Urinary bladder (tissue), 4 donors: Measurements from ENCODE around the gene MT1B. TPM values are rescaled to one million over a fixed set of nuclear protein-coding genes. Genes with fewer than 3 reads are reported as not detected.
"Not testable (repeated sequence)": the region's sequence is repeated elsewhere in the genome, so short reads cannot be mapped to it uniquely, and the experiment has no call there.

Experiments
- DNase-seq: peaks from one replicate; pipeline ENCODE4 v3.0.0-alpha.2; 2015; ENCODE audit errors: extremely low spot score
- H3K27ac ChIP-seq: one replicate; pipeline ENCODE4 v1.5.1; 2013; ENCODE audit warnings: low read depth, mild to moderate bottlenecking, moderate library complexity
- H3K36me3 ChIP-seq: one replicate; pipeline ENCODE4 v1.6.1; 2013; ENCODE audit warnings: mild to moderate bottlenecking, moderate library complexity; ENCODE audit not compliant: insufficient read depth
- H3K4me1 ChIP-seq: one replicate; pipeline ENCODE4 v1.6.1; 2013; ENCODE audit warnings: mild to moderate bottlenecking, moderate library complexity; ENCODE audit not compliant: insufficient read depth
- H3K4me3 ChIP-seq: one replicate; pipeline ENCODE4 v1.5.1; 2013; ENCODE audit warnings: low read depth, low read length
- WGBS: extraction: QIAGEN DNeasy Blood & Tissue Kit; methylation state at CpG from one replicate; pipeline ENCODE4 v1.1.7; 2013; 5-methylcytosine and 5-hydroxymethylcytosine counted together
- polyA plus RNA-seq: library from polyadenylated mRNA; stranded (reverse); fragments of 200-250 nt; gene quantifications from one replicate; pipeline ENCODE4 v1.2.3, GENCODE V29; 2013
- total RNA-seq: library from RNA; depleted of rRNA; stranded (reverse); fragments of >200 nt; gene quantifications from one replicate; pipeline ENCODE4 v1.2.3, GENCODE V29; 2014
- donor health status: healthy with polysubstance abuse.
- donor health status: healthy.

MT1B gene
- total and polyA plus RNA-seq, 2 donors = not detected

GRCh38 chr16:56672171-56672570, 20.5 kb downstream of the MT1B start:
- H3K27ac ChIP-seq, H3K36me3 ChIP-seq, H3K4me3 ChIP-seq, DNase-seq, H3K4me1 ChIP-seq: not testable (repeated sequence)
- 85% methylated on average over 3 of the region's 3 CpGs for WGBS

- no peaks in the 10 kb centered on the region for H3K36me3 ChIP-seq
- WGBS = 82% methylated on average over 11 of the region's 11 CpGs
- H3K4me1 ChIP-seq = no peaks in the 10 kb centered on the region
- no peak for DNase-seq
- no peak overlapping the region for H3K27ac ChIP-seq
- no peak overlapping the region for H3K4me3 ChIP-seq
These were observed 21.3 kb downstream of the MT1B start for GRCh38 chr16:56672761-56673536.

- WGBS = 43% methylated on average over 12 of the region's 12 CpGs
These were observed 22.2 kb downstream of the MT1B start for GRCh38 chr16:56673921-56674320.

GRCh38 chr16:56674570-56674969, 22.9 kb downstream of the MT1B start:
- H3K4me1 ChIP-seq, H3K36me3 ChIP-seq, H3K27ac ChIP-seq, H3K4me3 ChIP-seq, DNase-seq: not testable (repeated sequence)
- 84% methylated on average over 6 of the region's 6 CpGs for WGBS

More at GRCh38 chr16:56673921-56674320, 22.2 kb downstream of the MT1B start:
- Histone ChIP-seq H3K36me3 (no peaks in the 10 kb centered on the region), H3K27ac (no peak overlapping the region), H3K4me3 (no peak overlapping the region), H3K4me1 (no peaks in the 10 kb centered on the region)
- DNase-seq = no peak

- Histone ChIP-seq H3K36me3 (no peaks in the 10 kb centered on the region), H3K4me1 (no peaks in the 10 kb centered on the region), H3K4me3 (no peak overlapping the region), H3K27ac (no peak overlapping the region)
- DNase-seq = no peak
- WGBS = 6% methylated on average over 32 of the region's 32 CpGs
These were observed 24.1 kb downstream of the MT1B start for GRCh38 chr16:56675685-56676210.

GRCh38 chr16:56677474-56677873, 25.8 kb downstream of the MT1B start:
- WGBS = 76% methylated on average over 3 of the region's 3 CpGs
- Histone ChIP-seq H3K27ac (no peak overlapping the region), H3K36me3 (no peaks in the 10 kb centered on the region), H3K4me1 (no peaks in the 10 kb centered on the region), H3K4me3 (no peak overlapping the region)
- no peak for DNase-seq

- 90% methylated on average over 3 of the region's 3 CpGs for WGBS
- Histone ChIP-seq H3K4me3 (no peak overlapping the region), H3K4me1 (no peaks in the 10 kb centered on the region), H3K36me3 (no peaks in the 10 kb centered on the region), H3K27ac (no peak overlapping the region)
- DNase-seq = no peak
These were observed 27.5 kb downstream of the MT1B start for GRCh38 chr16:56679078-56679730.

- Histone ChIP-seq H3K4me1 (no peaks in the 10 kb centered on the region), H3K4me3 (no peak overlapping the region), H3K36me3 (no peaks in the 10 kb centered on the region), H3K27ac (no peak overlapping the region)
- WGBS = 85% methylated on average over 6 of the region's 6 CpGs
- no peak for DNase-seq
These were observed 28.1 kb downstream of the MT1B start for GRCh38 chr16:56679818-56680217.

- Histone ChIP-seq H3K27ac (peak within 1 kb of the TSS; percentile 11), H3K4me1 (no peaks in the 10 kb centered on the region), H3K36me3 (no peaks in the 10 kb centered on the region), H3K4me3 (peak within 1 kb of the TSS; percentile 50)
- DNase-seq = peak; percentile 67
- WGBS = 1% methylated on average over 49 of the region's 49 CpGs
These were observed 30.4 kb downstream of the MT1B start, which contains the start of gene MT1X for GRCh38 chr16:56681939-56682702. TSS of gene MT1X (plus strand) at chr16:56682470. CDS start at chr16:56682541, 71 bp downstream.

- DNase-seq = no peak
- Histone ChIP-seq H3K4me1 (no peaks in the 10 kb centered on the region), H3K27ac (no peak overlapping the region), H3K36me3 (no peaks in the 10 kb centered on the region), H3K4me3 (peak overlapping the region; percentile 50)
- WGBS = 46% methylated on average over 8 of the region's 8 CpGs
These were observed 31.2 kb downstream of the MT1B start for GRCh38 chr16:56682703-56683397.

GRCh38 chr16:56683424-56684172, 31.9 kb downstream of the MT1B start:
- Histone ChIP-seq H3K27ac (no peak overlapping the region), H3K4me1 (no peaks in the 10 kb centered on the region), H3K4me3 (peak overlapping the region; percentile 50), H3K36me3 (no peaks in the 10 kb centered on the region)
- no peak for DNase-seq
- 86% methylated on average over 5 of the region's 5 CpGs for WGBS

GRCh38 chr16:56684256-56684925, 32.7 kb downstream of the MT1B start:
- H3K4me1 ChIP-seq = no peaks in the 10 kb centered on the region
- no peak overlapping the region for H3K4me3 ChIP-seq
- no peak overlapping the region for H3K27ac ChIP-seq

More at GRCh38 chr16:56684256-56684925, 32.7 kb downstream of the MT1B start:
- no peaks in the 10 kb centered on the region for H3K36me3 ChIP-seq
- WGBS = 74% methylated on average over 4 of the region's 4 CpGs
- DNase-seq = no peak
